SK-N-SH treated with all-trans-retinoic acid at 6 μM for 48 hours (cell line): Measurements from ENCODE around the gene CD5L.

Experiments used
- ATAC-seq: fragments of 200-7000 bp; cut with Tn5 transposase; 3 replicates; pipeline ENCODE4 v1.9.1; 2020; ENCODE audit warnings: mild to moderate bottlenecking, moderate library complexity
- ARNTL ChIP-seq: fragments of 450-650 bp; formaldehyde crosslinking; IDR thresholded peaks from 2 replicates; pipeline ENCODE4 v1.5.0; 2020; ENCODE audit warnings: low read depth, mild to moderate bottlenecking, moderate library complexity, borderline replicate concordance
- BACH2 ChIP-seq: fragments of 250-450 bp; sonication (Bioruptor Pico); IDR thresholded peaks from 2 replicates; pipeline ENCODE4 v1.9.0; 2021; ENCODE audit warnings: mild to moderate bottlenecking, borderline replicate concordance
- CREB5 ChIP-seq: fragments of 250-450 bp; sonication (Bioruptor Pico); IDR thresholded peaks from 2 replicates; pipeline ENCODE4 v1.5.1; 2020; ENCODE audit warnings: low read depth, mild to moderate bottlenecking, moderate library complexity
- CSDC2 ChIP-seq: fragments of 250-450 bp; sonication (Bioruptor Pico); IDR thresholded peaks from 2 replicates; pipeline ENCODE4 v1.5.0; 2020; ENCODE audit warnings: mild to moderate bottlenecking, moderate library complexity
- CSRNP3 ChIP-seq: fragments of 250-450 bp; sonication (Bioruptor Pico); IDR thresholded peaks from 2 replicates; pipeline ENCODE4 v1.5.1; 2021; ENCODE audit warnings: mild to moderate bottlenecking, moderate library complexity
- ESRRG ChIP-seq: fragments of 250-450 bp; sonication (Bioruptor Pico); IDR thresholded peaks from 2 replicates; pipeline ENCODE4 v1.6.1; 2021; ENCODE audit warnings: mild to moderate bottlenecking
- GLIS3 ChIP-seq: fragments of 250-450 bp; sonication (Bioruptor Pico); IDR thresholded peaks from 2 replicates; pipeline ENCODE4 v1.5.0; 2020; ENCODE audit warnings: mild to moderate bottlenecking, moderate library complexity
- ISL1 ChIP-seq: fragments of 250-450 bp; sonication (Bioruptor Pico); IDR thresholded peaks from 2 replicates; pipeline ENCODE4 v2.1.2; 2022; ENCODE audit warnings: mild to moderate bottlenecking, moderate library complexity
- OSR1 ChIP-seq: fragments of 250-450 bp; sonication (Bioruptor Pico); IDR thresholded peaks from 2 replicates; pipeline ENCODE4 v1.8.0; 2022; ENCODE audit warnings: moderate library complexity, mild to moderate bottlenecking, inconsistent platforms
- PATZ1 ChIP-seq: fragments of 250-450 bp; sonication (Bioruptor Pico); IDR thresholded peaks from 2 replicates; pipeline ENCODE4 v1.8.0; 2020; ENCODE audit warnings: mild to moderate bottlenecking, moderate library complexity, borderline replicate concordance
- POU6F1 ChIP-seq: fragments of 250-450 bp; sonication (Bioruptor Pico); IDR thresholded peaks from 2 replicates; pipeline ENCODE4 v1.8.0; 2021; ENCODE audit warnings: low read depth, mild to moderate bottlenecking, moderate library complexity, borderline replicate concordance
- PPARA ChIP-seq: fragments of 250-450 bp; sonication (Bioruptor Pico); IDR thresholded peaks from 2 replicates; pipeline ENCODE4 v1.5.0; 2020; ENCODE audit warnings: mild to moderate bottlenecking, borderline replicate concordance
- SNAI2 ChIP-seq: fragments of 250-450 bp; sonication (Bioruptor Pico); IDR thresholded peaks from 2 replicates; pipeline ENCODE4 v1.5.0; 2020; ENCODE audit warnings: mild to moderate bottlenecking, moderate library complexity
- TOX ChIP-seq: fragments of 250-450 bp; sonication (Bioruptor Pico); IDR thresholded peaks from 2 replicates; pipeline ENCODE4 v1.8.0; 2021; ENCODE audit warnings: mild to moderate bottlenecking, moderate library complexity, borderline replicate concordance
- TSHZ2 ChIP-seq: fragments of 250-450 bp; sonication (Bioruptor Pico); IDR thresholded peaks from 2 replicates; pipeline ENCODE4 v1.5.0; 2020; ENCODE audit warnings: mild to moderate bottlenecking, moderate library complexity
- ZC3H10 ChIP-seq: fragments of 250-450 bp; sonication (Bioruptor Pico); IDR thresholded peaks from 2 replicates; pipeline ENCODE4 v1.5.1; 2021; ENCODE audit warnings: mild to moderate bottlenecking, moderate library complexity
- ZFP3 ChIP-seq: fragments of 250-450 bp; sonication (Bioruptor Pico); IDR thresholded peaks from 2 replicates; pipeline ENCODE4 v1.5.0; 2020; ENCODE audit warnings: mild to moderate bottlenecking, moderate library complexity
- ZFP30 ChIP-seq: fragments of 450-650 bp; formaldehyde crosslinking; IDR thresholded peaks from 2 replicates; pipeline ENCODE4 v1.5.0; 2022; ENCODE audit warnings: mild to moderate bottlenecking, moderate library complexity
- ZNF565 ChIP-seq: fragments of 450-650 bp; formaldehyde crosslinking; conservative IDR thresholded peaks from 2 replicates; pipeline ENCODE4 v1.5.0; 2020; ENCODE audit warnings: low read depth, mild to moderate bottlenecking, moderate library complexity
- ZNF70 ChIP-seq: fragments of 450-650 bp; formaldehyde crosslinking; IDR thresholded peaks from 2 replicates; pipeline ENCODE4 v1.5.0; 2020; ENCODE audit warnings: mild to moderate bottlenecking, moderate library complexity

Gene CD5L

GRCh38 chr1:157842939-157843338, 1.3 kb upstream of the CD5L start:
- TF ChIP-seq ARNTL (CRISPR knock-in tag) (no peak), ZFP3 (CRISPR knock-in tag) (no peak), PATZ1 (CRISPR knock-in tag) (no peak), SNAI2 (CRISPR knock-in tag) (no peak), ZFP30 (CRISPR knock-in tag) (no peak), ISL1 (CRISPR knock-in tag) (no peak), PPARA (CRISPR knock-in tag) (no peak), CSDC2 (CRISPR knock-in tag) (no peak), GLIS3 (CRISPR knock-in tag) (no peak), TOX (no peak)
- no peak for ATAC-seq

- TF ChIP-seq CSDC2 (CRISPR knock-in tag): no peak
- TF ChIP-seq ZFP30 (CRISPR knock-in tag): no peak
- TF ChIP-seq TSHZ2 (CRISPR knock-in tag): no peak
- TF ChIP-seq ZNF565 (CRISPR knock-in tag): no peak
- TF ChIP-seq GLIS3 (CRISPR knock-in tag): no peak
- TF ChIP-seq CSRNP3 (CRISPR knock-in tag): no peak
- no peak for ATAC-seq
These were observed 2.6 kb downstream of the CD5L start for GRCh38 chr1:157838966-157839365.

- no peak for TF ChIP-seq ARNTL (CRISPR knock-in tag)
- no peak for TF ChIP-seq CSDC2 (CRISPR knock-in tag)
- TF ChIP-seq CSRNP3 (CRISPR knock-in tag): no peak
- TF ChIP-seq CREB5 (CRISPR knock-in tag): no peak
- TF ChIP-seq TOX: no peak
- TF ChIP-seq POU6F1 (CRISPR knock-in tag): no peak
- TF ChIP-seq GLIS3 (CRISPR knock-in tag): no peak
- no peak for TF ChIP-seq ZNF70 (CRISPR knock-in tag)
- TF ChIP-seq ISL1 (CRISPR knock-in tag): no peak
- TF ChIP-seq BACH2 (CRISPR knock-in tag): no peak
- no peak for TF ChIP-seq ESRRG (CRISPR knock-in tag)
- TF ChIP-seq ZFP30 (CRISPR knock-in tag): no peak
- TF ChIP-seq SNAI2 (CRISPR knock-in tag): no peak
- no peak for TF ChIP-seq ZNF565 (CRISPR knock-in tag)
- no peak for TF ChIP-seq ZC3H10
- no peak for TF ChIP-seq TSHZ2 (CRISPR knock-in tag)
- TF ChIP-seq ZFP3 (CRISPR knock-in tag): no peak
- TF ChIP-seq PPARA (CRISPR knock-in tag): no peak
- no peak for TF ChIP-seq OSR1 (CRISPR knock-in tag)
- no peak for ATAC-seq
These were observed 7.2 kb downstream of the CD5L start for GRCh38 chr1:157834430-157834829.
